ENCODE data around the gene ENDOV.

DNA sequence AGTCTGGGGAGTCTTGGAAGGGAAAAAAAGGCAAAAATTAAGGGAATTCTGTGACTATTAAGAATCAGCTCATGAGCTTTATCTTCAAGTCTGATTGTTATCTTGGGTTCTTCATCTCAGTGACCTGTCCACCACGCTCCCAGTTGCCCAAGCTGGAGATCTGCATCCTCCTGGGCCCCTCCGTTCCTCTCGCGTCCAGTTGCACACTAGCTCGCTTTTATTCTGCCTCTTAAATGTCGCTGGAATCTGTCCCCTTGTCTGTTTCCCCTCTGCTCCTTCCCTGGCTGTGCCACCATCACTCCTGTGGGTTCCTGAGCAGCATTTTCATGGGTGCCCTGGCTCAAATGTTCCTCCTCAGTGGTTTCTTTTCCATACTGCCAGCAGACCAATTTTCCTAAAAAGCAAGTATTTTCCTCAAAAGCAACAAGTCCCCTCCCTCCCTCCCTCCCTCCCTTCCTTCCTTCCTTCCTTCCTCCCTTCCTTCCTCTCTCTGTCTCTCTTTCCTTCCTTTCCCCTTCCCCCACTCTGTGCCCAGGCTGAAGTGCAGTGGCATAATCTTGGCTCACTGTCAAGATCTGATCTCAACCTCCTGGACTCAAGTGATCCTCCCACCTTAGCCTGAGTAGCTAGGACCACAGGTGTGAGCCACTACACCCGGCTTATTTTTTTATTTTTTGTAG is 1.4 kb downstream of the ENDOV start:
- no peak for TF ChIP-seq CBX3 (IDR thresholded peaks at IDR 0.05; ENCODE audit: low read depth)
- TF ChIP-seq EZH2phosphoT487 (IDR thresholded peaks at IDR 0.05; ENCODE audit: borderline replicate concordance) = no peak
- TF ChIP-seq SIN3A (IDR thresholded peaks at IDR 0.05; ENCODE audit: low read depth) = no peak
- TF ChIP-seq EZH2 (IDR thresholded peaks at IDR 0.05) = no peak
- TF ChIP-seq, protein P1, sequence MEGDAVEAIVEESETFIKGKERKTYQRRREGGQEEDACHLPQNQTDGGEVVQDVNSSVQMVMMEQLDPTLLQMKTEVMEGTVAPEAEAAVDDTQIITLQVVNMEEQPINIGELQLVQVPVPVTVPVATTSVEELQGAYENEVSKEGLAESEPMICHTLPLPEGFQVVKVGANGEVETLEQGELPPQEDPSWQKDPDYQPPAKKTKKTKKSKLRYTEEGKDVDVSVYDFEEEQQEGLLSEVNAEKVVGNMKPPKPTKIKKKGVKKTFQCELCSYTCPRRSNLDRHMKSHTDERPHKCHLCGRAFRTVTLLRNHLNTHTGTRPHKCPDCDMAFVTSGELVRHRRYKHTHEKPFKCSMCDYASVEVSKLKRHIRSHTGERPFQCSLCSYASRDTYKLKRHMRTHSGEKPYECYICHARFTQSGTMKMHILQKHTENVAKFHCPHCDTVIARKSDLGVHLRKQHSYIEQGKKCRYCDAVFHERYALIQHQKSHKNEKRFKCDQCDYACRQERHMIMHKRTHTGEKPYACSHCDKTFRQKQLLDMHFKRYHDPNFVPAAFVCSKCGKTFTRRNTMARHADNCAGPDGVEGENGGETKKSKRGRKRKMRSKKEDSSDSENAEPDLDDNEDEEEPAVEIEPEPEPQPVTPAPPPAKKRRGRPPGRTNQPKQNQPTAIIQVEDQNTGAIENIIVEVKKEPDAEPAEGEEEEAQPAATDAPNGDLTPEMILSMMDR (IDR thresholded peaks at IDR 0.05 in 2 of 3, conservative IDR thresholded peaks at IDR 0.05 in 1 of 3; ENCODE audit: borderline replicate concordance in 1 of 3, insufficient read depth in 1 of 3, low read depth in 2 of 3, low read length in 2 of 3) = no peak
- TF ChIP-seq POLR2A (IDR thresholded peaks at IDR 0.05; ENCODE audit: borderline replicate concordance, extremely low read depth, insufficient read depth, insufficient read length) = no peak
- TF ChIP-seq RAD21 (IDR thresholded peaks at IDR 0.05; ENCODE audit: low read depth) = no peak
- TF ChIP-seq POLR2AphosphoS5 (IDR thresholded peaks at IDR 0.05; ENCODE audit: low read depth, low read length) = no peak
- no peak for TF ChIP-seq JUND (IDR thresholded peaks at IDR 0.05)
- no peak for TF ChIP-seq CEBPB (IDR thresholded peaks at IDR 0.05; ENCODE audit: low read depth)
- no peak for TF ChIP-seq TCF7L2 (IDR thresholded peaks at IDR 0.05; ENCODE audit: borderline replicate concordance, extremely low read depth, insufficient read depth, insufficient read length)
- TF ChIP-seq, protein P2, sequence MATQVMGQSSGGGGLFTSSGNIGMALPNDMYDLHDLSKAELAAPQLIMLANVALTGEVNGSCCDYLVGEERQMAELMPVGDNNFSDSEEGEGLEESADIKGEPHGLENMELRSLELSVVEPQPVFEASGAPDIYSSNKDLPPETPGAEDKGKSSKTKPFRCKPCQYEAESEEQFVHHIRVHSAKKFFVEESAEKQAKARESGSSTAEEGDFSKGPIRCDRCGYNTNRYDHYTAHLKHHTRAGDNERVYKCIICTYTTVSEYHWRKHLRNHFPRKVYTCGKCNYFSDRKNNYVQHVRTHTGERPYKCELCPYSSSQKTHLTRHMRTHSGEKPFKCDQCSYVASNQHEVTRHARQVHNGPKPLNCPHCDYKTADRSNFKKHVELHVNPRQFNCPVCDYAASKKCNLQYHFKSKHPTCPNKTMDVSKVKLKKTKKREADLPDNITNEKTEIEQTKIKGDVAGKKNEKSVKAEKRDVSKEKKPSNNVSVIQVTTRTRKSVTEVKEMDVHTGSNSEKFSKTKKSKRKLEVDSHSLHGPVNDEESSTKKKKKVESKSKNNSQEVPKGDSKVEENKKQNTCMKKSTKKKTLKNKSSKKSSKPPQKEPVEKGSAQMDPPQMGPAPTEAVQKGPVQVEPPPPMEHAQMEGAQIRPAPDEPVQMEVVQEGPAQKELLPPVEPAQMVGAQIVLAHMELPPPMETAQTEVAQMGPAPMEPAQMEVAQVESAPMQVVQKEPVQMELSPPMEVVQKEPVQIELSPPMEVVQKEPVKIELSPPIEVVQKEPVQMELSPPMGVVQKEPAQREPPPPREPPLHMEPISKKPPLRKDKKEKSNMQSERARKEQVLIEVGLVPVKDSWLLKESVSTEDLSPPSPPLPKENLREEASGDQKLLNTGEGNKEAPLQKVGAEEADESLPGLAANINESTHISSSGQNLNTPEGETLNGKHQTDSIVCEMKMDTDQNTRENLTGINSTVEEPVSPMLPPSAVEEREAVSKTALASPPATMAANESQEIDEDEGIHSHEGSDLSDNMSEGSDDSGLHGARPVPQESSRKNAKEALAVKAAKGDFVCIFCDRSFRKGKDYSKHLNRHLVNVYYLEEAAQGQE (IDR thresholded peaks at IDR 0.05; ENCODE audit: low read depth) = no peak
- no peak for TF ChIP-seq ZNF274 (IDR thresholded peaks at IDR 0.05; ENCODE audit: low read depth, low read length)

All from HCT116 (cell line).